GM12878 (cell line): ENCODE results near the gene ELL. TPM values are rescaled to one million over a fixed set of nuclear protein-coding genes. Genes with fewer than 3 reads are reported as not detected.
A peak's percentile ranks its signal among the peaks of the same experiment; 100 is the strongest.

Experiments used
- ATAC-seq: fragments of 200-7000 bp; cut with Tn5 transposase; 3 replicates; pipeline ENCODE4 v1.9.1; 2020; ENCODE audit warnings: mild to moderate bottlenecking, moderate library complexity
- BruUV-seq: library from RNA; stranded (reverse); fragments of 400-500 nt; replicated peaks from 2 replicates; lab custom pipeline; 2021; lab: Mats Ljungman, UMichigan
- CTCF ChIA-PET: fragments of 300-600 bp; sonication (Branson Sonifier 250); formaldehyde crosslinking; extraction: SDS; loops from one replicate; lab custom pipeline; 2021; ENCODE audit warnings: inconsistent platforms; lab: Yijun Ruan, JAX
- POLR2A ChIA-PET: fragments of 350-600 bp; formaldehyde crosslinking; extraction: SDS; loops from one replicate; lab custom pipeline; 2021; ENCODE audit warnings: inconsistent platforms; lab: Charles Lee
- RAD21 ChIA-PET: fragments of 300-600 bp; sonication (Branson Sonifier 250); formaldehyde crosslinking; loops from one replicate; lab custom pipeline; 2023; ENCODE audit warnings: antibody characterized with exemption; ENCODE audit not compliant: unreplicated experiment; lab: Charles Lee
- SMC1A ChIA-PET: fragments of 300-600 bp; sonication (Branson Sonifier 250); formaldehyde crosslinking; loops from one replicate; lab custom pipeline; 2023; ENCODE audit not compliant: unreplicated experiment, uncharacterized antibody; lab: Charles Lee
- DNase-seq: peaks from one replicate; pipeline ENCODE4 v3.0.0-alpha.2; 2011; ENCODE audit warnings: low read depth, low spot score
- FAIRE-seq: peaks from 3 replicates; lab custom pipeline; 2011; peaks lifted over from hg19 to GRCh38; lab: Jason Lieb, UNC
- H2AFZ ChIP-seq: 2 replicates; pipeline ENCODE4 v1.6.0; 2011; ENCODE audit warnings: low read depth, low read length, control low read depth; ENCODE audit not compliant: control insufficient read depth
- H3K27ac ChIP-seq: 2 replicates; pipeline ENCODE4 v1.5.1; 2011; ENCODE audit warnings: control low read depth; ENCODE audit not compliant: control insufficient read depth, insufficient read depth
- H3K27me3 ChIP-seq, 2 experiments: replicated peaks in 1 of 2; 2 replicates each; pipeline versions ENCODE4 v1.6.0 to v1.6.1; 2011; ENCODE audit warnings: low read length in 1 of 2; ENCODE audit not compliant: control insufficient read depth in 2 of 2, insufficient read depth in 2 of 2
- H3K36me3 ChIP-seq, 2 experiments: 2 replicates each; pipeline ENCODE4 v1.5.1; 2011; ENCODE audit warnings: low read length in 1 of 2; ENCODE audit not compliant: control insufficient read depth in 2 of 2, insufficient read depth in 2 of 2
- H3K4me1 ChIP-seq: 2 replicates; pipeline ENCODE4 v1.6.1; 2011; ENCODE audit warnings: mild to moderate bottlenecking, low read length, moderate library complexity, mixed read lengths; ENCODE audit not compliant: control insufficient read depth, insufficient read depth
- H3K4me2 ChIP-seq: 2 replicates; pipeline ENCODE4 v1.6.0; 2011; ENCODE audit warnings: control low read depth; ENCODE audit not compliant: control insufficient read depth, insufficient read depth
- H3K4me3 ChIP-seq: fragments of 200-600 bp; sonication (generic); 2 replicates; pipeline ENCODE4 v1.5.1; 2016
- H3K79me2 ChIP-seq: 2 replicates; pipeline ENCODE4 v1.6.0; 2011; ENCODE audit warnings: low read length; ENCODE audit not compliant: control insufficient read depth, insufficient read depth
- H3K9ac ChIP-seq: 2 replicates; pipeline ENCODE4 v1.8.0; 2011; ENCODE audit warnings: low read length, control low read depth, mixed read lengths; ENCODE audit not compliant: control insufficient read depth, insufficient read depth
- H3K9me3 ChIP-seq: replicated peaks from 3 replicates; pipeline ENCODE4 v1.5.1; 2011; ENCODE audit warnings: mild to moderate bottlenecking, low read length; ENCODE audit not compliant: control insufficient read depth, insufficient read depth
- H4K20me1 ChIP-seq: 2 replicates; pipeline ENCODE4 v1.6.0; 2011; ENCODE audit not compliant: control insufficient read depth, insufficient read depth
- BCL11A ChIP-seq: IDR thresholded peaks from 2 replicates; pipeline ENCODE4 v1.6.1; 2011; ENCODE audit warnings: low read depth, low read length
- IKZF1 ChIP-seq: fragments of 450-650 bp; conservative IDR thresholded peaks from 2 replicates; pipeline ENCODE4 v1.6.1; 2017; ENCODE audit warnings: antibody characterized with exemption, mild to moderate bottlenecking
- MEF2A ChIP-seq: IDR thresholded peaks from 2 replicates; pipeline ENCODE4 v1.6.1; 2011; ENCODE audit warnings: low read depth, mild to moderate bottlenecking, low read length, moderate library complexity; ENCODE audit not compliant: insufficient read depth
- MYB ChIP-seq: fragments of 150-350 bp; IDR thresholded peaks from 2 replicates; pipeline ENCODE4 v1.6.1; 2014; ENCODE audit warnings: mild to moderate bottlenecking, low read depth, low read length, borderline replicate concordance
- MYC ChIP-seq: IDR thresholded peaks from 2 replicates; pipeline ENCODE4 v1.6.1; 2011; ENCODE audit warnings: mild to moderate bottlenecking, low read length, moderate library complexity, inconsistent platforms; ENCODE audit not compliant: insufficient read depth, insufficient replicate concordance, insufficient read length, severe bottlenecking
- NBN ChIP-seq: fragments of 450-650 bp; IDR thresholded peaks from 2 replicates; pipeline ENCODE4 v1.6.1; 2016
- PAX5 ChIP-seq: IDR thresholded peaks from 2 replicates; pipeline ENCODE4 v1.6.1; 2011; ENCODE audit warnings: low read depth, low read length, borderline replicate concordance
- POLR2AphosphoS5 ChIP-seq: IDR thresholded peaks from 2 replicates; pipeline ENCODE4 v1.6.1; 2011; ENCODE audit warnings: mild to moderate bottlenecking, low read length, inconsistent platforms
- POU2F2 ChIP-seq: IDR thresholded peaks from 3 replicates; pipeline ENCODE4 v1.6.1; 2011; ENCODE audit warnings: low read depth, mild to moderate bottlenecking, low read length, borderline replicate concordance
- RUNX3 ChIP-seq: IDR thresholded peaks from 2 replicates; pipeline ENCODE4 v1.6.1; 2012; ENCODE audit warnings: low read length, inconsistent platforms
- SIX5 ChIP-seq: IDR thresholded peaks from 2 replicates; pipeline ENCODE4 v1.6.1; 2011; ENCODE audit warnings: mild to moderate bottlenecking, low read depth, low read length, moderate library complexity; ENCODE audit not compliant: severe bottlenecking
- SRF ChIP-seq, 2 experiments: IDR thresholded peaks; 2 replicates each; pipeline ENCODE4 v1.6.1; 2011; ENCODE audit warnings: low read depth in 2 of 2, low read length in 2 of 2, mild to moderate bottlenecking in 1 of 2, moderate library complexity in 1 of 2
- TCF12 ChIP-seq: IDR thresholded peaks from 2 replicates; pipeline ENCODE4 v1.6.1; 2011; ENCODE audit warnings: low read depth, mild to moderate bottlenecking, low read length
- TCF3 ChIP-seq: IDR thresholded peaks from 2 replicates; pipeline ENCODE4 v1.6.1; 2012; ENCODE audit warnings: low read depth, mild to moderate bottlenecking, low read length, borderline replicate concordance; ENCODE audit not compliant: insufficient read depth
- ZNF207 ChIP-seq: fragments of 450-650 bp; IDR thresholded peaks from 2 replicates; pipeline ENCODE4 v1.6.1; 2014; ENCODE audit warnings: antibody characterized with exemption, mild to moderate bottlenecking, borderline replicate concordance
- ZZZ3 ChIP-seq: IDR thresholded peaks from 2 replicates; pipeline ENCODE4 v1.6.1; 2011; ENCODE audit warnings: low read depth; ENCODE audit not compliant: control insufficient read depth, insufficient read length
- WGBS: methylation state at CpG from one replicate; pipeline ENCODE4 v1.1.6; 2016; ENCODE audit warnings: low lambda C conversion rate; ENCODE audit not compliant: insufficient replicate concordance, insufficient coverage; ENCODE audit errors: missing lambda C conversion rate; 5-methylcytosine and 5-hydroxymethylcytosine counted together
- in situ Hi-C: fragments of 300-500 bp; cut with MboI; formaldehyde crosslinking; loops from 9 replicates; pipeline ENCODE4 v1.14.3; 2018; ENCODE audit warnings: mixed read lengths
- intact Hi-C: fragments of 100-400 bp; cut with micrococcal nuclease; formaldehyde crosslinking; loops from one replicate; pipeline ENCODE4 v1.14.2; 2022; ENCODE audit not compliant: unreplicated experiment
- polyA plus RNA-seq, 11 experiments: library from polyadenylated mRNA; depleted of rRNA in 4 of 11; unstranded in 6 of 11; stranded (reverse) in 5 of 11; fragments of >200 nt; fragmentation: Nextera tagmentation in 4 of 11; fragmentation: Illumina TruSeq in 1 of 11; extraction: Ambion mirVana in 4 of 11; extraction: Trizol in 1 of 11; gene quantifications; 1 replicate in 1 of 11; 2 replicates in 10 of 11; pipeline versions ENCODE4 v1.2.1 to v1.2.3, GENCODE V29; 2011 to 2016; ENCODE audit warnings: inconsistent platforms in 2 of 11, missing spikeins in 2 of 11, low read depth in 1 of 11
- total RNA-seq, 4 experiments: library from RNA; depleted of rRNA in 3 of 4; stranded (reverse); fragments of >200 nt in 3 of 4; fragmentation: Illumina TruSeq in 1 of 4; extraction: Trizol in 1 of 4; gene quantifications; 2 replicates each; pipeline versions ENCODE4 v1.2.1 to v1.2.3, GENCODE V29; 2013 to 2021
- TF ChIP-seq, protein P1 (sequence below): fragments of 450-650 bp; formaldehyde crosslinking; IDR thresholded peaks from 2 replicates; pipeline ENCODE4 v1.4.0; 2022; ENCODE audit warnings: mild to moderate bottlenecking, moderate library complexity
- TF ChIP-seq, protein P2 (sequence below): fragments of 450-650 bp; IDR thresholded peaks from 2 replicates; pipeline ENCODE4 v1.6.1; 2017; ENCODE audit warnings: mild to moderate bottlenecking

Gene ELL
- total and polyA plus RNA-seq, 10 of the 15 experiments (the other 5 are each of a cell fraction or from before 2014, with no cell fraction given), result 0.91 to 25.0 (median 9.1) TPM

DNA sequence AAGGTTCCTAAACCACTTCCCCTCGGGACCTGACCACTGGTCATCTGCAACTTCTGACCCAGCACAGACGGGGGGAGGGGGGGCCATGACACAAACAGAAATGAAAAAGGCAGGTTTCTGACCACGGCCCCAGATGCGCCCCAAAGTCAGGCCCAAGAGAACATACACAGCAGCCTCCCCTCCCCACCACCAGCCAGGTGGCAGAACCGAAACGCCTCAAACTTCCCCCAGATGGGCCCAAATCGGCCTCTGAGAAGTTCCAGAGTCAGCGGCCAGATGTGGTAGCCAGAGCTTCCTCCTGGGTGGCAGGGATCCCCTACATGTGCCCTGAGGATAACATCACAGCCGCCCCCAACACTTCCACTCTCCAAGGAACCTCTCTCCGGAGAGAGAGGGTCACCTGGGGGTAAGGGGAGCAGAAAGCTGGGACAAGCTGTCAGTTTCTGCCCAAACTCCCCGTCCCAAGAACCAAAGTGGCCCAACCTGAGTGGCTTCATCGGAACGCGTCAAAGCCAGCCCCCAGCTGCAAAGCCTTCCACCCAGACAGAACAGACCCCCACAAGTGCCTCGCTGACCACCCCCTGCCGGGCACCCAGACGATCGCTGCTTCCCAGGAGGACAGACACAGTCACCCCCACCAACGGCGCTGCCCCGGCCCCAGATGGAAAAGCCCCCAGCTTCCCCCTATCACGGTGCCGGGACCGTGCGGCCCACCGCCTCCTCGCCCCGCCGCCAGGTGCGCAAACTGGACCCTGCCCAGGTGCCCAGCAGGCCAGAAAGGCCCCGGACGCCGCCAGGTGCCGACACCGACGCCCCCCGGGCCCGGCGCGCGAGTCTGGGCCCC, 800 bp downstream of the ELL start:
- Histone ChIP-seq H3K79me2 (peaks cover 55% of the 10 kb centered on the region), H3K4me1 (peaks cover 8% of the 10 kb centered on the region), H2AFZ (peak overlapping the region; percentile 77), H3K9me3 (no peaks in the 10 kb centered on the region), H3K4me2 (peak overlapping the region; percentile 71), H3K27me3 (no peaks in the 10 kb centered on the region), H4K20me1 (peaks cover 4% of the 10 kb centered on the region; the same call in 1 of the 2 replicates), H3K27ac (peak overlapping the region; percentile 89), H3K36me3 (no peaks in the 10 kb centered on the region), H3K4me3 (peak overlapping the region; percentile 98), H3K9ac (peak overlapping the region; percentile 92)
- ATAC-seq, result peak; percentile 15
- ChIA-PET SMC1A (interaction anchor here (0.5 to 5.4 kb wide), 14 partner anchors 16 to 466 kb away, joined by 3 to 24 read pairs (median 4); partner anchors contain the start of genes KXD1, REX1BD and UBA52), POLR2A (interaction anchor here (1.1 to 4.7 kb wide), 8 partner anchors 21 to 68 kb away, joined by 3 to 48 read pairs (median 6); partner anchors contain the start of genes KXD1, REX1BD and UBA52), RAD21 (interaction anchor here (1.0 to 5.1 kb wide), 13 partner anchors 11 to 328 kb away, joined by 3 to 35 read pairs (median 4); partner anchors contain the start of genes KXD1, REX1BD and UBA52), CTCF (interaction anchor here (0.7 to 6.5 kb wide), 23 partner anchors 9 to 397 kb away, joined by 3 to 64 read pairs (median 7); partner anchors contain the start of genes FKBP8, KXD1, REX1BD and UBA52)
- no peak for DNase-seq
- intact Hi-C loops (no loop called here), in situ Hi-C loops (no loop called here)
- FAIRE-seq, result peak; percentile 78
- TSS peak; percentile 68 for BruUV-seq
- 2% methylated on average over 39 of the region's 41 CpGs for WGBS
- TF ChIP-seq, protein P1, sequence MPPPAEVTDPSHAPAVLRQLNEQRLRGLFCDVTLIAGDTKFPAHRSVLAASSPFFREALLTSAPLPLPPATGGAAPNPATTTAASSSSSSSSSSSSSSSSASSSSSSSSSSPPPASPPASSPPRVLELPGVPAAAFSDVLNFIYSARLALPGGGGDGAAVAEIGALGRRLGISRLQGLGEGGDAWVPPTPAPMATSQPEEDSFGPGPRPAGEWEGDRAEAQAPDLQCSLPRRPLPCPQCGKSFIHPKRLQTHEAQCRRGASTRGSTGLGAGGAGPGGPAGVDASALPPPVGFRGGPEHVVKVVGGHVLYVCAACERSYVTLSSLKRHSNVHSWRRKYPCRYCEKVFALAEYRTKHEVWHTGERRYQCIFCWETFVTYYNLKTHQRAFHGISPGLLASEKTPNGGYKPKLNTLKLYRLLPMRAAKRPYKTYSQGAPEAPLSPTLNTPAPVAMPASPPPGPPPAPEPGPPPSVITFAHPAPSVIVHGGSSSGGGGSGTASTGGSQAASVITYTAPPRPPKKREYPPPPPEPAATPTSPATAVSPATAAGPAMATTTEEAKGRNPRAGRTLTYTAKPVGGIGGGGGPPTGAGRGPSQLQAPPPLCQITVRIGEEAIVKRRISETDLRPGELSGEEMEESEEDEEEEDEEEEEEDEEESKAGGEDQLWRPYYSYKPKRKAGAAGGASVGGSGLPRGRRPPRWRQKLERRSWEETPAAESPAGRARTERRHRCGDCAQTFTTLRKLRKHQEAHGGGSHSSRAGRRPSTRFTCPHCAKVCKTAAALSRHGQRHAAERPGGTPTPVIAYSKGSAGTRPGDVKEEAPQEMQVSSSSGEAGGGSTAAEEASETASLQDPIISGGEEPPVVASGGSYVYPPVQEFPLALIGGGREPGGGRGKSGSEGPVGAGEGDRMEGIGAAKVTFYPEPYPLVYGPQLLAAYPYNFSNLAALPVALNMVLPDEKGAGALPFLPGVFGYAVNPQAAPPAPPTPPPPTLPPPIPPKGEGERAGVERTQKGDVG (CRISPR knock-in tag), result no peak
- TF ChIP-seq MYB (no peak), MYC (no peak), RUNX3 (peak; percentile 19; the same call in 1 of the 2 replicates), TCF12 (peak; percentile 85), ZNF207 (no peak), MEF2A (no peak), POLR2AphosphoS5 (0 out of 2 replicates have a peak, but pooled peaks have one; percentile 44), NBN (0 out of 2 replicates have a peak, but pooled peaks have one; percentile 1), SIX5 (no peak), POU2F2 (0 out of 3 replicates have a peak, but pooled peaks have one; percentile 8), ZZZ3 (no peak), SRF (IDR thresholded peaks at IDR 0.05; ENCODE audit: low read depth in 2 of 2, low read length in 2 of 2) (no peak), BCL11A (no peak), TCF3 (peak; percentile 61; the same call in 1 of the 2 replicates), IKZF1 (0 out of 2 replicates have a peak, but pooled peaks have one; percentile 2), PAX5 (no peak)
- TF ChIP-seq, protein P2, sequence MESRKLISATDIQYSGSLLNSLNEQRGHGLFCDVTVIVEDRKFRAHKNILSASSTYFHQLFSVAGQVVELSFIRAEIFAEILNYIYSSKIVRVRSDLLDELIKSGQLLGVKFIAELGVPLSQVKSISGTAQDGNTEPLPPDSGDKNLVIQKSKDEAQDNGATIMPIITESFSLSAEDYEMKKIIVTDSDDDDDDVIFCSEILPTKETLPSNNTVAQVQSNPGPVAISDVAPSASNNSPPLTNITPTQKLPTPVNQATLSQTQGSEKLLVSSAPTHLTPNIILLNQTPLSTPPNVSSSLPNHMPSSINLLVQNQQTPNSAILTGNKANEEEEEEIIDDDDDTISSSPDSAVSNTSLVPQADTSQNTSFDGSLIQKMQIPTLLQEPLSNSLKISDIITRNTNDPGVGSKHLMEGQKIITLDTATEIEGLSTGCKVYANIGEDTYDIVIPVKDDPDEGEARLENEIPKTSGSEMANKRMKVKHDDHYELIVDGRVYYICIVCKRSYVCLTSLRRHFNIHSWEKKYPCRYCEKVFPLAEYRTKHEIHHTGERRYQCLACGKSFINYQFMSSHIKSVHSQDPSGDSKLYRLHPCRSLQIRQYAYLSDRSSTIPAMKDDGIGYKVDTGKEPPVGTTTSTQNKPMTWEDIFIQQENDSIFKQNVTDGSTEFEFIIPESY, result no peak
